ENCODE results near the gene ARHGEF37. TPM values are rescaled to one million over a fixed set of nuclear protein-coding genes. Genes with fewer than 3 reads are reported as not detected.

Gene ARHGEF37
- total and polyA plus RNA-seq, 9 of the 15 experiments (the other 6 are each of a cell fraction or from before 2014, with no cell fraction given): 0.01 to 0.27 (median 0.05) TPM

DNA sequence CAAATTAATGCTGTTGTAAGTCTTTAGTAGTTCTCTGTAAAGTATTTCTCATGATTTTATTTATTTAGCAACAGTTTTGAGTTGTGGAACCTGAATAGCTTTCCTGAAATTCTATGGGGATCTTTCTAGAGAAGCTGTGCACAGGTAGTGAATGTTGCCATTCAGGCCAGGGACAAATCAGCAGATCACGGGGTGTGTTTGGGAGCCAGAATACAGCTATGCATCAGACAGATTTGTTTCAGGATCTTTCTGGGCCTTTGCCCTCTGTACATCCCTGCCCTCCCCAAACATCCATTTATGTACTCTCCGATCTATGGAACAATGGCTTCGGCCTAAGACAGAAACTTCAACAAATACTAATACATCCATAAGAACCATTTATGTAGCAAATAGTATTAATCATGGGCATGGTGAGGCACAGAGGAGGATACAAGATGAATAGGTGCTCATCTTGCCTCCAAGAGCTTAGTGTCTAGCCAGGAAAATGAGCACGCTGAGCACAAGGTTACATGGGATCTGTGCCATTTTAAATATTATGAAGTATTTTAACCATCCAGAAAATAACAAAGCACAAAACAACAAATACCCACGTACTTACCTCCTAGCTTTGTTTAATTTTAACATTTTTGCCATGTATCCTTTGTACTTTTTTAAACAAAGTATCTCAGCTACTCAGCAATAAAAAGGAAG, 13.1 kb downstream of the ARHGEF37 start:
- Histone ChIP-seq H3K27me3 (ENCODE audit: control insufficient read depth in 2 of 2, insufficient read depth in 2 of 2, low read length in 2 of 2) (peaks cover 0 to 7% of the 10 kb centered on the region in 2 experiments; a peak in 2 of 5 replicates), H3K4me3 (no peak overlapping the region), H3K4me2 (ENCODE audit: insufficient read depth, low read length) (no peak overlapping the region), H3K9me3 (replicated peaks; ENCODE audit: control insufficient read depth, insufficient read depth, low read depth, low read length) (no peaks in the 10 kb centered on the region), H3K4me1 (replicated peaks in 1 of 2; ENCODE audit: control insufficient read depth in 2 of 2, insufficient read depth in 2 of 2, low read length in 2 of 2) (no peaks in the 10 kb centered on the region; a peak in 1 of 5 replicates), H3K9ac (ENCODE audit: insufficient read depth in 1 of 2, low read depth in 2 of 2, low read length in 2 of 2) (no peak overlapping the region), H3K36me3 (ENCODE audit: control insufficient read depth, insufficient read depth, low read length) (no peaks in the 10 kb centered on the region), H3K27ac (ENCODE audit: extremely low read depth, low read depth, low read length) (no peak overlapping the region), H3K79me2 (ENCODE audit: control insufficient read depth, insufficient read depth, low read length) (no peaks in the 10 kb centered on the region), H2AFZ (ENCODE audit: low read depth, low read length) (no peak overlapping the region; the same call in 1 of the 2 replicates), H3K9me1 (ENCODE audit: control insufficient read depth, insufficient read depth, low read length) (no peaks in the 10 kb centered on the region), H4K20me1 (replicated peaks; ENCODE audit: control insufficient read depth, insufficient read depth, low read length) (no peaks in the 10 kb centered on the region)
- no peak for FAIRE-seq
- intact Hi-C loops (cut with micrococcal nuclease) (no loop called here), in situ Hi-C loops (cut with MboI) (no loop called here)
- BruUV-seq (replicated peaks): no TSS peak
- ChIA-PET CTCF (ENCODE audit: low intra/inter-chr PET ratio) (no interaction called here), POLR2A (no interaction called here)
- DNase-seq (ENCODE audit: extremely low read depth in 1 of 4, low spot score in 3 of 4): no peak
- 14% methylated on average over 5 of the region's 5 CpGs for WGBS (ENCODE audit: insufficient coverage, low coverage, missing lambda C conversion rate)
- ATAC-seq: no peak
- TF ChIP-seq NELFE (IDR thresholded peaks at IDR 0.05; ENCODE audit: insufficient read depth, insufficient read length) (no peak), MEF2A (IDR thresholded peaks at IDR 0.05; ENCODE audit: control insufficient read depth, low read depth, low read length) (no peak), ZNF239 (CRISPR knock-in tag; IDR thresholded peaks at IDR 0.05) (no peak), FOSL1 (tag; conservative IDR thresholded peaks at IDR 0.05) (no peak), ZFPM2 (CRISPR knock-in tag; IDR thresholded peaks at IDR 0.05) (no peak), ELF4 (CRISPR knock-in tag; IDR thresholded peaks at IDR 0.05) (no peak), ZBTB17 (CRISPR knock-in tag; IDR thresholded peaks at IDR 0.05) (no peak), NR2F6 (CRISPR knock-in tag; IDR thresholded peaks at IDR 0.05) (no peak), BRD9 (IDR thresholded peaks at IDR 0.05; ENCODE audit: low read depth, partially characterized antibody) (no peak), EWSR1 (IDR thresholded peaks at IDR 0.05; ENCODE audit: borderline replicate concordance, low read depth, partially characterized antibody) (no peak), SP2 (IDR thresholded peaks at IDR 0.05; ENCODE audit: extremely low read depth, low read depth, low read length, poor library complexity, severe bottlenecking) (no peak), NR2C1 (IDR thresholded peaks at IDR 0.05) (no peak), NR2C1 (tag; IDR thresholded peaks at IDR 0.05) (no peak), ZZZ3 (IDR thresholded peaks at IDR 0.05) (no peak), CAMTA2 (CRISPR knock-in tag; conservative IDR thresholded peaks at IDR 0.05) (no peak), ZNF23 (CRISPR knock-in tag; IDR thresholded peaks at IDR 0.05) (no peak)
- TF ChIP-seq, protein P1, sequence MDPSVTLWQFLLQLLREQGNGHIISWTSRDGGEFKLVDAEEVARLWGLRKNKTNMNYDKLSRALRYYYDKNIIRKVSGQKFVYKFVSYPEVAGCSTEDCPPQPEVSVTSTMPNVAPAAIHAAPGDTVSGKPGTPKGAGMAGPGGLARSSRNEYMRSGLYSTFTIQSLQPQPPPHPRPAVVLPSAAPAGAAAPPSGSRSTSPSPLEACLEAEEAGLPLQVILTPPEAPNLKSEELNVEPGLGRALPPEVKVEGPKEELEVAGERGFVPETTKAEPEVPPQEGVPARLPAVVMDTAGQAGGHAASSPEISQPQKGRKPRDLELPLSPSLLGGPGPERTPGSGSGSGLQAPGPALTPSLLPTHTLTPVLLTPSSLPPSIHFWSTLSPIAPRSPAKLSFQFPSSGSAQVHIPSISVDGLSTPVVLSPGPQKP (CRISPR knock-in tag; IDR thresholded peaks at IDR 0.05): no peak
- TF ChIP-seq, protein P2, sequence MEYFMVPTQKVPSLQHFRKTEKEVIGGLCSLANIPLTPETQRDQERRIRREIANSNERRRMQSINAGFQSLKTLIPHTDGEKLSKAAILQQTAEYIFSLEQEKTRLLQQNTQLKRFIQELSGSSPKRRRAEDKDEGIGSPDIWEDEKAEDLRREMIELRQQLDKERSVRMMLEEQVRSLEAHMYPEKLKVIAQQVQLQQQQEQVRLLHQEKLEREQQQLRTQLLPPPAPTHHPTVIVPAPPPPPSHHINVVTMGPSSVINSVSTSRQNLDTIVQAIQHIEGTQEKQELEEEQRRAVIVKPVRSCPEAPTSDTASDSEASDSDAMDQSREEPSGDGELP (CRISPR knock-in tag; IDR thresholded peaks at IDR 0.05; ENCODE audit: borderline replicate concordance): no peak

Data from K562 (cell line).